DMS79 (cell line): Measurements from ENCODE around the gene ATP8B3.

Experiments
- DNase-seq: peaks from one replicate; lab custom pipeline; 2025; lab: John Stamatoyannopoulos, UW

The ATP8B3 gene

GRCh38 chr19:1757468-1758230 lies 54.4 kb downstream of the ATP8B3 start:
- DNase-seq = no peak

DNA sequence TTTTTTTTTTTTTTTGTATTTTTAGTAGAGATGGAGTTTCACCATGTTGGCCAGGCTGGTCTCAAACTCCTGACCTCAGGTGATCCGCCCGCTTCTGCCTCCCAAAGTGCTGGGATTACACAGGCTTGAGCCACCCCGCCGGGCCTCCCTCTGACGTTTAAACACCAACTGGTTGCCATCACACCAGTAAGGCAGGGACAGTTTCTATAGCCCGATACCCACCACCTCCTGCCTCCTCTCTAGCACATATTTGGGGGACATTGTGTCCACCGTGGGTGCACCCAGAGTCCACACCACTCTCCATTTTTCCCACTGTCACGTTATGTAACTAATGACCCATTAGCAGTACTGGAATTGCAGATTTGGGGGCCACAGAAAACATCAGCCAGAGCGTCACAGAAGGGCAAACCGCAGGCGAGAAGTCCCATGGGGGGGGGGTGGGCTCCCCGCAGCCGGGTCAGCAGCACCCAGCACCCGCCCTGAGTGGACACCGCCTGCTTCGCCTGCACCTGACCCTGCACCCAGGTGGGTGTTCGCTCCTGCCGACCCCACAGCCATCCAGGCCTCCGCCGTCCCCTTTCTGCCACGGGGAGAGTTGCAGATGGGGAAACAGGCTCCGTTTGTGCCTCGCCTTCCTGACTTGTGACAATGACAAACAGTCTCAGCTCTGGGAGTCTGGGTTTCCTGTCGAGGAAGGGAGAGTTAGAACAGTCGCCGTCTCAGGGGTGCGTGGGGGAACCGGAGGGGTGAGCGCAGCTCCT lies 55.2 kb downstream of the ATP8B3 start:
- DNase-seq = no peak

- no peak for DNase-seq
Measured at GRCh38 chr19:1756264-1756663, 55.8 kb downstream of the ATP8B3 start.

- DNase-seq = no peak
Measured at GRCh38 chr19:1755467-1756171, 56.5 kb downstream of the ATP8B3 start.

- DNase-seq = no peak
Measured at GRCh38 chr19:1754636-1755466, 57.2 kb downstream of the ATP8B3 start.

DNA sequence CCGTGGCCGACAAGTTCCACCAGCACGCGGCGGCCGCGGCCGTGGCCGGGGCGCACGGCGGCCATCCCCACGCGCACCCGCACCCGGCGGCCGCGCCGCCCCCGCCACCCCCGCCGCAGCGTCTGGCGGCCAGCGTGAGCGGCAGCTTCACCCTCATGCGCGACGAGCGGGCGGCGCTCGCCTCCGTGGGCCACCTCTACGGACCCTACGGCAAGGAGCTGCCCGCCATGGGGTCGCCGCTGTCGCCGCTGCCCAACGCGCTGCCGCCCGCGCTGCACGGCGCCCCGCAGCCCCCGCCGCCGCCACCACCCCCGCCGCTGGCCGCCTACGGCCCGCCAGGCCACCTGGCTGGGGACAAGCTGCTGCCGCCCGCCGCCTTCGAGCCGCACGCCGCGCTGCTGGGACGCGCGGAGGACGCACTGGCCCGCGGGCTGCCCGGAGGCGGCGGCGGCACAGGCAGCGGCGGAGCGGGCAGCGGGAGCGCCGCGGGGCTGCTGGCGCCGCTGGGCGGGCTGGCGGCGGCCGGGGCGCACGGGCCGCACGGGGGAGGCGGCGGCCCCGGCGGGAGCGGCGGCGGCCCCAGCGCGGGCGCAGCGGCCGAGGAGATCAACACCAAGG lies 57.9 kb downstream of the ATP8B3 start:
- no peak for DNase-seq

GRCh38 chr19:1752757-1753728 lies 59.0 kb downstream of the ATP8B3 start, which contains the start of gene ONECUT3:
ONECUT3 (plus strand) TSS chr19:1753506; CDS start chr19:1753663, 157 bp downstream.
- no peak for DNase-seq

DNA sequence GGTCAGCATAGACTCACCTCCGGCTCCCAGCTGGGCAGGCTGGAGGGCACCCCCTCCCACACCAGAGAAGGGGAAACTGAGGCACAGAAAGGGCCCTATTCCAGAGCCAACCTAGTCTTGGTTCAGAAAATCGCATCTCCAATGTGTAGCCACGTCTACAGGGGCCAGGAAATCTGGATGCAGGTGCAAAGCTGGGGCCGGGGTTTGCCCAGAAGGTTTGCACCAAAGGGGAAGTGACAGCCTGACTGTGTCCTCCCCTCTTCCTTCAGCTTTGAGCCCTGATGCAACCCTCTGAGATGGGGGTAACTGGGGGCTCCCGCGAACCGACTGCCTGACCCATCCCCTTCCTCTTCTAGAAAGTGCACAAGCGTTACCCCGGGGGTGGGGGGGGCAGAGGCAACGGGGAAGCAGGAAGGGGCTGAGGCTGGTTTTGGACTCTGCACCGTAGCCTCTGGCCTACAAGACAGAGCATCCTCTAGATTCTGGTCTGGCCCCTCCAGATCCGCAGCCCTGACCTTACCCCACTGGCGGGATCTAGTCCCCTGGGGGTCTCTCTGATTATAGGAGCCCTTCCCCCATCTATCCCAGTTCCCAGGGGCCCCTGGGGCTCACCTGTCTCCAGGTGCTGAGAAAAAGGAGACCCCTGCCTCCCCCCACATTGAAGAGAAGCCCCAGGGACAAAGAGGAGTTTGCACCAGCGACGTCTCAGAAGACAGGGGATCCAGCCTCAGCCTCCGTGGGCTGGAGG lies 59.9 kb downstream of the ATP8B3 start:
- DNase-seq = no peak

DNA sequence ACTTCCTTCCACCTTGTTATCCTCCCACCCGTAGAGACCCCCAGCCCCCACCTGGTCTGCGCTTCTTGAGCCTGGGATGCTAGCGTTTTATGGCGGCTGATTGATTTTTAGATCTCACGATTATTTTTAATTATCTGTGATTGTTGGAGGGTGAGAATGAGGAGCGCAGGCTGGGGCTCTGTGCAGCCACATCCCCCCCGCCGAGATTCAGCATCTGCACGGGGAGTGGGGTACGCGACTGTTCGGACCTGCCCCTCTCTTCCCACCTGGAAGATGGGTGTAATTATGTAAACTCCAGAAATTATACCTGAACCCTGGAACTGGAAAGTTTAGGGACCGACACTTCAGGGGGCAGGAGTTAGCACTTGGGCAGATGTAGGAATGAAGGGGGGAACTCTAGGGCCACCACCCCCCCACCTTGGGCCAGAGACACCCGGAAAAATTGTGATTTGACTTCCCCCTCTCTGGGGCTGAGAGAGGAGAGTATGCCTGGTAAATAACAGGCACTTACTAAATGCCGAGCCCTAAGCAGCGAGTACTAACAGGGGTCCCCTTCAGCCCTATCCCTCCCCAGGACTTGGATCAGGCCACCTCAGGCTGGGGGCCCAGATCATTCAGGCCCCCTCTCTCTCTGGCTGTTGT lies 60.6 kb downstream of the ATP8B3 start:
- no peak for DNase-seq

- DNase-seq = no peak
Measured at GRCh38 chr19:1750343-1751021, 61.6 kb downstream of the ATP8B3 start.

GRCh38 chr19:1749373-1750342 lies 62.4 kb downstream of the ATP8B3 start:
- no peak for DNase-seq

- no peak for DNase-seq
Measured at GRCh38 chr19:1748873-1749341, 63.2 kb downstream of the ATP8B3 start.

- no peak for DNase-seq
Measured at GRCh38 chr19:1748115-1748872, 63.8 kb downstream of the ATP8B3 start.

GRCh38 chr19:1747285-1748114 lies 64.6 kb downstream of the ATP8B3 start:
- DNase-seq = no peak
